ENCODE results near the gene ASAH2B. TPM values are rescaled to one million over a fixed set of nuclear protein-coding genes. Genes with fewer than 3 reads are reported as not detected.

Gene ASAH2B
- total and polyA plus RNA-seq, 2 of the 13 experiments (the other 11 are each of a cell fraction or from before 2014, with no cell fraction given): 4.2 to 4.6 TPM

- TF ChIP-seq PRDM10 (CRISPR knock-in tag; IDR thresholded peaks at IDR 0.05; ENCODE audit: low read depth) (no peak; the same call in 1 of the 2 replicates), POLR2G (IDR thresholded peaks at IDR 0.05; ENCODE audit: low read depth, low read length) (peak; percentile 97), SP1 (IDR thresholded peaks at IDR 0.05) (no peak), SP1 (CRISPR knock-in tag; IDR thresholded peaks at IDR 0.05) (no peak), KDM1A (CRISPR knock-in tag; IDR thresholded peaks at IDR 0.05) (no peak), ZFP41 (CRISPR knock-in tag; IDR thresholded peaks at IDR 0.05; ENCODE audit: borderline replicate concordance) (no peak; the same call in 1 of the 2 replicates), ZNF678 (CRISPR knock-in tag; IDR thresholded peaks at IDR 0.05) (no peak), TBP (CRISPR knock-in tag; IDR thresholded peaks at IDR 0.05) (no peak), PBX2 (CRISPR knock-in tag; IDR thresholded peaks at IDR 0.05) (no peak), ZBTB8A (CRISPR knock-in tag; IDR thresholded peaks at IDR 0.05; ENCODE audit: borderline replicate concordance, low read depth) (no peak), CREB3 (CRISPR knock-in tag; IDR thresholded peaks at IDR 0.05) (no peak), RARG (CRISPR knock-in tag; IDR thresholded peaks at IDR 0.05; ENCODE audit: low read depth) (no peak), MTF2 (CRISPR knock-in tag; IDR thresholded peaks at IDR 0.05; ENCODE audit: borderline replicate concordance) (0 out of 2 replicates have a peak, but pooled peaks have one; percentile 52), MTERF4 (CRISPR knock-in tag; IDR thresholded peaks at IDR 0.05) (no peak), ATRX (CRISPR knock-in tag; IDR thresholded peaks at IDR 0.05; ENCODE audit: borderline replicate concordance) (no peak), NFE2 (CRISPR knock-in tag; IDR thresholded peaks at IDR 0.05) (no peak), ZBTB44 (CRISPR knock-in tag; IDR thresholded peaks at IDR 0.05) (0 out of 2 replicates have a peak, but pooled peaks have one; percentile 32), ZNF430 (CRISPR knock-in tag; IDR thresholded peaks at IDR 0.05) (peak; percentile 57), BORCS8-MEF2B (CRISPR knock-in tag; IDR thresholded peaks at IDR 0.05) (peak; percentile 67; the same call in 1 of the 2 replicates), TOE1 (CRISPR knock-in tag; IDR thresholded peaks at IDR 0.05) (0 out of 2 replicates have a peak, but pooled peaks have one; percentile 26), ATAD3A (CRISPR knock-in tag; IDR thresholded peaks at IDR 0.05) (no peak), NFYB (CRISPR knock-in tag; IDR thresholded peaks at IDR 0.05) (no peak), PAWR (CRISPR knock-in tag; IDR thresholded peaks at IDR 0.05; ENCODE audit: borderline replicate concordance) (no peak)
These were observed at the start of gene ASAH2B (continued) for GRCh38 chr10:50739618-50740292.

Measured in HepG2 (cell line).